Fibroblast of lung (primary cell): ENCODE measurements around the gene APBA2. TPM values are rescaled to one million over a fixed set of nuclear protein-coding genes. Genes with fewer than 3 reads are reported as not detected.

Experiments
- DNase-seq, 2 donors: peaks; one replicate each; pipeline versions ENCODE4 v3.0.0 to v3.0.0-alpha.2; 2010; ENCODE audit warnings: low read depth in 2 of 2
- H2AFZ ChIP-seq: 2 replicates; pipeline ENCODE4 v1.5.1; 2012; ENCODE audit warnings: low read length, control low read depth, inconsistent platforms
- H3K27ac ChIP-seq: 2 replicates; pipeline ENCODE4 v1.5.1; 2011; ENCODE audit warnings: low read length, control low read depth; ENCODE audit not compliant: insufficient read depth
- H3K27me3 ChIP-seq: 2 replicates; pipeline ENCODE4 v1.5.1; 2011; ENCODE audit warnings: mild to moderate bottlenecking, low read length; ENCODE audit not compliant: control insufficient read depth, insufficient read depth
- H3K36me3 ChIP-seq: 2 replicates; pipeline ENCODE4 v1.5.1; 2011; ENCODE audit warnings: low read length; ENCODE audit not compliant: control insufficient read depth, insufficient read depth
- H3K4me1 ChIP-seq: 2 replicates; pipeline ENCODE4 v1.5.1; 2011; ENCODE audit warnings: low read length; ENCODE audit not compliant: control insufficient read depth, insufficient read depth; ENCODE audit errors: extremely low read depth
- H3K4me2 ChIP-seq: 2 replicates; pipeline ENCODE4 v1.5.1; 2011; ENCODE audit warnings: low read length, control low read depth; ENCODE audit not compliant: insufficient read depth; ENCODE audit errors: extremely low read depth
- H3K4me3 ChIP-seq, 4 experiments: fragments of 200-600 bp in 1 of 4; sonication (generic) in 1 of 4; replicated peaks in 1 of 4; 2 replicates each; pipeline ENCODE4 v1.5.1; 2011 to 2016; ENCODE audit warnings: low read length in 4 of 4, low read depth in 3 of 4, mild to moderate bottlenecking in 3 of 4, control low read depth in 2 of 4, inconsistent platforms in 1 of 4, mixed read lengths in 1 of 4; ENCODE audit not compliant: insufficient read depth in 1 of 4; ENCODE audit errors: control extremely low read depth in 1 of 4
- H3K79me2 ChIP-seq: 2 replicates; pipeline ENCODE4 v1.5.1; 2012; ENCODE audit warnings: mild to moderate bottlenecking, low read length, inconsistent platforms; ENCODE audit not compliant: control insufficient read depth, insufficient read depth
- H3K9ac ChIP-seq: 2 replicates; pipeline ENCODE4 v1.5.1; 2011; ENCODE audit warnings: mild to moderate bottlenecking, low read length, control low read depth; ENCODE audit not compliant: insufficient read depth
- H3K9me3 ChIP-seq: 2 replicates; pipeline ENCODE4 v1.5.1; 2012; ENCODE audit warnings: low read depth, low read length; ENCODE audit not compliant: control insufficient read depth, insufficient read depth
- H4K20me1 ChIP-seq: 2 replicates; pipeline ENCODE4 v1.5.1; 2011; ENCODE audit warnings: low read length; ENCODE audit not compliant: control insufficient read depth, insufficient read depth; ENCODE audit errors: extremely low read depth
- EZH2 ChIP-seq: IDR thresholded peaks from 2 replicates; pipeline ENCODE4 v1.5.1; 2012; ENCODE audit warnings: low read length, control low read depth, mild to moderate bottlenecking; ENCODE audit errors: missing control alignments
- polyA plus RNA-seq, 2 donors: library from polyadenylated mRNA; depleted of rRNA in 1 of 2; stranded (reverse) in 1 of 2; unstranded in 1 of 2; fragments of >200 nt; gene quantifications; 2 replicates each; pipeline ENCODE4 v1.2.1, GENCODE V29; 2011 to 2012; ENCODE audit warnings: missing spikeins in 1 of 2
- total RNA-seq: library from RNA; depleted of rRNA; stranded (reverse); fragments of >200 nt; gene quantifications from 2 replicates; pipeline ENCODE4 v1.2.1, GENCODE V29; 2014
- TF ChIP-seq, protein P1 (sequence below), 2 donors: IDR thresholded peaks in 1 of 2; conservative IDR thresholded peaks in 1 of 2; 1 replicate in 1 of 2; 2 replicates in 1 of 2; pipeline ENCODE4 v1.5.1; 2011 to 2012; ENCODE audit warnings: low read length in 2 of 2, control low read depth in 1 of 2, inconsistent platforms in 1 of 2, low read depth in 1 of 2, mild to moderate bottlenecking in 1 of 2

The APBA2 gene
- total and polyA plus RNA-seq, 2 donors (not counting 1 experiment from before 2014, with no cell fraction given): 9.5 to 20.3 TPM

DNA sequence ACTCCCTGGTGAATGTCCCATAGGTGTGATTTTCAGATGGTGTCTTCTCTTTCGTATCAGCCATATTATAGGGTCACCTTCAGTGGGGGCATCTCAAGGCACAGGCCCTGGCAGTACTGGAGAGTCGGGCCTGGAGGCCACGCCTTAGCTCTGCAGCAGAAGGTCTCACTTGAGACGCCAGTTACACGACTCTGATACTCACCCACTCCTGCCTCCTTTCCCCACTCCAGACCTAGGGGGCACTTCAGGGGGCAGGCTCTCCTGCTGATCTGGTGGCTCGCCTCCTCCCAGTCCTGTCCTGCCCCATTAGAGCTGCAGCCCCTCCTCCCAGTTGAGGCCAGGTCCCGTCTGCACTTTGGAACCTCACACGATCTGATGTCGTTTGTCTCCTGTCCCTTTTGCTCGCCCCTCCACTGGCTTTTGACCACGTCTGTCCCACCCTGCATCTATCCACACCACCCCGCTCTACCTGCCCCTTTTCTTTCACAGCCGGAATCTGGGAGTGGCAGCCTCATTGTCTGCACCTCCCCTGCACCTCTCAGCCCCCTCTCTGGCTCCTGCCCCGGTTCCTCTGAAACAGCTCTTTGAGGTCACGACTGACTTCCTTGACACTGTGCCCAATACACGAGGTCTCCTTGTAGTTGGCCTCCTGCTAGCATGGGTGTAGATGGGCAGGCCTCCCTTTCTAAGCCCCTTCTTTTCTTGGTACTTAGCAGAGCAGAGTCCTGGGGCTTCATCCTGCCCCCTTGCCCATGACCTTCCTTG lies 201.9 kb downstream of the APBA2 start:
- H3K79me2 ChIP-seq: no peaks in the 10 kb centered on the region
- no peaks in the 10 kb centered on the region for H3K27me3 ChIP-seq
- H4K20me1 ChIP-seq: no peaks in the 10 kb centered on the region
- no peak overlapping the region for H3K4me2 ChIP-seq
- no peaks in the 10 kb centered on the region for H3K36me3 ChIP-seq
- H3K4me3 ChIP-seq: no peak overlapping the region
- no peaks in the 10 kb centered on the region for H3K9me3 ChIP-seq
- no peak overlapping the region for H3K9ac ChIP-seq
- TF ChIP-seq, protein P1, sequence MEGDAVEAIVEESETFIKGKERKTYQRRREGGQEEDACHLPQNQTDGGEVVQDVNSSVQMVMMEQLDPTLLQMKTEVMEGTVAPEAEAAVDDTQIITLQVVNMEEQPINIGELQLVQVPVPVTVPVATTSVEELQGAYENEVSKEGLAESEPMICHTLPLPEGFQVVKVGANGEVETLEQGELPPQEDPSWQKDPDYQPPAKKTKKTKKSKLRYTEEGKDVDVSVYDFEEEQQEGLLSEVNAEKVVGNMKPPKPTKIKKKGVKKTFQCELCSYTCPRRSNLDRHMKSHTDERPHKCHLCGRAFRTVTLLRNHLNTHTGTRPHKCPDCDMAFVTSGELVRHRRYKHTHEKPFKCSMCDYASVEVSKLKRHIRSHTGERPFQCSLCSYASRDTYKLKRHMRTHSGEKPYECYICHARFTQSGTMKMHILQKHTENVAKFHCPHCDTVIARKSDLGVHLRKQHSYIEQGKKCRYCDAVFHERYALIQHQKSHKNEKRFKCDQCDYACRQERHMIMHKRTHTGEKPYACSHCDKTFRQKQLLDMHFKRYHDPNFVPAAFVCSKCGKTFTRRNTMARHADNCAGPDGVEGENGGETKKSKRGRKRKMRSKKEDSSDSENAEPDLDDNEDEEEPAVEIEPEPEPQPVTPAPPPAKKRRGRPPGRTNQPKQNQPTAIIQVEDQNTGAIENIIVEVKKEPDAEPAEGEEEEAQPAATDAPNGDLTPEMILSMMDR (conservative IDR thresholded peaks at IDR 0.05 in 1 of 2, IDR thresholded peaks at IDR 0.05 in 1 of 2; ENCODE audit: low read depth in 1 of 2, low read length in 2 of 2): no peak
- TF ChIP-seq EZH2: no peak
- H3K27ac ChIP-seq: no peak overlapping the region
- H2AFZ ChIP-seq: no peak overlapping the region
- DNase-seq: no peak
- H3K4me1 ChIP-seq: no peaks in the 10 kb centered on the region

DNA sequence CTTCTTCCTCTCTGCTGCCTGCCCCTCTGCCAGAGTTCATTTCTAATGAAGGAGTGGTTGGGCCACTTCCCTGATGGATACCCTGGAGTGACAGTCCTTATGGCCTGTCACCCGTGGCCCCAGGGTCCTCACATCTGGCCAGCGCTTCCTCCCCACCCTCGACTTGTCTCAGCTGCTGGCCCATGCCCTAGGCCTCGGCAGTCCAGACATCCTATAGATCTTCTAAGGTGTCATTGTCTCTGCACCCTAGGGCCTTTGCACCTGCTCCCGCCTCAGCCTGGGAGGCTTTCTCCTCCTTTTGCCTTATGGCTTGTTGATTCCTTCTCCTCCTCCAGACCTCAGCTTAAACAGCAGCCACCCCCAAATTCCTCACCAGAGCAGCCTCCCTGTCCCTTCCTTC lies 202.9 kb downstream of the APBA2 start:
- Histone ChIP-seq H3K27ac (no peak overlapping the region), H3K36me3 (no peaks in the 10 kb centered on the region), H3K9me3 (no peaks in the 10 kb centered on the region), H3K79me2 (no peaks in the 10 kb centered on the region), H4K20me1 (no peaks in the 10 kb centered on the region), H3K27me3 (no peaks in the 10 kb centered on the region), H3K4me2 (no peak overlapping the region), H3K9ac (no peak overlapping the region), H2AFZ (no peak overlapping the region), H3K4me1 (no peaks in the 10 kb centered on the region), H3K4me3 (no peak overlapping the region)
- DNase-seq: no peak
- no peak for TF ChIP-seq EZH2
- TF ChIP-seq, protein P1 (conservative IDR thresholded peaks at IDR 0.05 in 1 of 2, IDR thresholded peaks at IDR 0.05 in 1 of 2; ENCODE audit: low read depth in 1 of 2, low read length in 2 of 2): no peak

DNA sequence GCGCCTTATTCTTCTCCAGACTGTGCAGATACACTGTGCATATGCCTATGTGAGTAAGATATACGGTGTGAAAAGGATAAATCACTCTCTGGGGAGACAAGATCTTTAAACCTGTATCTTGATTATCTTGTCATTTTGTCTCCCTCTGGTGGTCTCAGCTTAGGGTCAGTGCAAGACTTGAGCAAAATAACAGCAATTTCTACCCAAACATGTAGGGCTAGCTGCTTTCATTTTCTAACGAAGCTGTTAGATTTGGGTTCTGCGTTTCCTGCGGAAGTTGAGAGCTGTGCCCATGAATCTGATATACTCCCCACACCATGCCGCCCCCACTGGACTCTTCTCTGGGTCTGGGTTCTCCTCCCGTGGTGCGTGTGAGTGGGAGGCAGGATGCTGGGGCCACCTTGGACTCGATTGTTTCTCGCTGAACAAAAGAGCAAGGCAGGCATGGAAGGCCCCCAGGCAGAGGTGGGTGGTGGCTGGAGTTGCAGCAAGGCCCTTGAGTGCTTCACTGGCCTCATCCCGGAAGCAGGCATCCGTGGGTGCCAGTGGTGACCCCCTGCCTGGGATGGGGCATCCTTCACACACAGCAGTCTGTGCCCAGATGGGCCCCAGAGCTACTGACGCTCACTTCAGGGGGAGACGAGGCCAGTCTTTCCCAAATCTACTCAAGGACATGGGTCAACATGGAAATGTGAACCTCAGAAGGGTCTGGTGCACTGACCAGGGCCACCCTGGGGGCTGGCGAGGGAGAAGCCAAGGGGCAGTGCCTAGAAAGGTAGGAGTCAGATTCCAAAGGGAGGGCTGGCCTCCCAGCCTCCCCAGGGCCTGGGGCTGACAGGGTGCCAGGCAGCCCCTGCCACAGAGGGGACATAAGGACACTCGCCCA lies 204.2 kb downstream of the APBA2 start:
- Histone ChIP-seq H3K9ac (no peak overlapping the region), H3K36me3 (no peaks in the 10 kb centered on the region), H3K4me3 (no peak overlapping the region), H3K79me2 (no peaks in the 10 kb centered on the region), H2AFZ (no peak overlapping the region), H3K4me1 (no peaks in the 10 kb centered on the region), H3K4me2 (peak overlapping the region; percentile 5), H3K9me3 (no peaks in the 10 kb centered on the region), H3K27ac (no peak overlapping the region), H3K27me3 (no peaks in the 10 kb centered on the region), H4K20me1 (no peaks in the 10 kb centered on the region)
- TF ChIP-seq, protein P1 (conservative IDR thresholded peaks at IDR 0.05 in 1 of 2, IDR thresholded peaks at IDR 0.05 in 1 of 2; ENCODE audit: low read depth in 1 of 2, low read length in 2 of 2): peak in 1 of 2 donors; percentile 16
- no peak for TF ChIP-seq EZH2
- peak; percentile 21 to 39 for DNase-seq
